HCT116 (cell line): ENCODE measurements around the gene COL5A2. TPM values are rescaled to one million over a fixed set of nuclear protein-coding genes. Genes with fewer than 3 reads are reported as not detected.

Experiments used
- ATAC-seq: fragments of 200-7000 bp; cut with Tn5 transposase; 2 replicates; pipeline ENCODE4 v1.9.1; 2020; ENCODE audit warnings: mild to moderate bottlenecking, moderate library complexity
- BruUV-seq: library from RNA; stranded (reverse); fragments of 400-500 nt; replicated peaks from 2 replicates; lab custom pipeline; 2021; lab: Mats Ljungman, UMichigan
- CTCF ChIA-PET: fragments of 300-600 bp; sonication (Branson Sonifier 250); formaldehyde crosslinking; loops from one replicate; lab custom pipeline; 2021; ENCODE audit warnings: antibody characterized with exemption; lab: Charles Lee
- POLR2A ChIA-PET: fragments of 300-600, 350-600 bp; sonication (Branson Sonifier 250); formaldehyde crosslinking; loops from one replicate; lab custom pipeline; 2021; ENCODE audit warnings: antibody characterized with exemption; lab: Charles Lee
- RAD21 ChIA-PET, 2 experiments: fragments of 300-600 bp; sonication (Branson Sonifier 250); formaldehyde crosslinking; loops; one replicate each; lab custom pipeline; 2023; ENCODE audit warnings: low total read pairs in 2 of 2; ENCODE audit not compliant: uncharacterized antibody in 2 of 2, unreplicated experiment in 2 of 2, low non-redundant PET in 1 of 2; lab: Charles Lee
- DNase-seq: peaks from one replicate; pipeline ENCODE4 v3.0.0-alpha.2; 2010; ENCODE audit warnings: low read depth, low spot score
- H2AFZ ChIP-seq: fragments of 200-600 bp; shearing (Covaris generic), sonication (generic); 2 replicates; pipeline ENCODE4 v1.6.1; 2017; ENCODE audit warnings: low read depth, mixed run types, mixed read lengths, antibody characterized with exemption, low read length; ENCODE audit not compliant: poor library complexity, severe bottlenecking
- H3K27ac ChIP-seq: 2 replicates; pipeline ENCODE4 v1.5.1; 2012; ENCODE audit warnings: low read depth, low read length
- H3K27me3 ChIP-seq: fragments of 200-600 bp; sonication (generic); 2 replicates; pipeline ENCODE4 v1.6.1; 2016; ENCODE audit warnings: mixed run types, low read length, mixed read lengths; ENCODE audit not compliant: insufficient read depth
- H3K36me3 ChIP-seq, 2 experiments: fragments of 200-500 bp in 1 of 2; fragments of 200-600 bp in 1 of 2; sonication (Bioruptor generic) in 1 of 2; sonication (generic) in 1 of 2; 2 replicates each; pipeline versions ENCODE4 v1.5.1 to v1.6.1; 2014 to 2016; ENCODE audit warnings: low read length in 2 of 2, inconsistent platforms in 1 of 2, mixed read lengths in 1 of 2, mixed run types in 1 of 2; ENCODE audit not compliant: insufficient read depth in 2 of 2, control insufficient read depth in 1 of 2
- H3K4me1 ChIP-seq, 2 experiments: fragments of 200-600 bp in 1 of 2; sonication (generic) in 1 of 2; 2 replicates each; pipeline versions ENCODE4 v1.5.1 to v1.6.1; 2012 to 2017; ENCODE audit warnings: low read length in 2 of 2, inconsistent platforms in 1 of 2, mild to moderate bottlenecking in 1 of 2, mixed read lengths in 1 of 2, mixed run types in 1 of 2, moderate library complexity in 1 of 2; ENCODE audit not compliant: insufficient read depth in 2 of 2, control insufficient read depth in 1 of 2
- H3K4me2 ChIP-seq: fragments of 200-600 bp; sonication (generic); 2 replicates; pipeline ENCODE4 v1.6.1; 2017; ENCODE audit warnings: mixed run types, low read length, mixed read lengths
- H3K4me3 ChIP-seq, 2 experiments: fragments of 200-600 bp in 1 of 2; sonication (generic) in 1 of 2; replicated peaks in 1 of 2; 2 replicates each; pipeline ENCODE4 v1.5.1; 2011 to 2016; ENCODE audit warnings: low read length in 2 of 2, control low read depth in 1 of 2, low read depth in 1 of 2, mild to moderate bottlenecking in 1 of 2, mixed read lengths in 1 of 2, mixed run types in 1 of 2
- H3K79me2 ChIP-seq: fragments of 200-600 bp; sonication (generic); 2 replicates; pipeline ENCODE4 v1.6.1; 2017; ENCODE audit warnings: mild to moderate bottlenecking, mixed run types, low read length, moderate library complexity, mixed read lengths; ENCODE audit not compliant: insufficient read depth
- H3K9ac ChIP-seq: fragments of 200-600 bp; sonication (generic); 2 replicates; pipeline ENCODE4 v1.6.1; 2016; ENCODE audit warnings: low read length, mixed read lengths
- H3K9me2 ChIP-seq: fragments of 200-600 bp; sonication (generic), shearing (Covaris generic); 2 replicates; pipeline ENCODE4 v1.6.1; 2017; ENCODE audit warnings: mixed run types, mild to moderate bottlenecking, moderate library complexity; ENCODE audit not compliant: insufficient read depth
- H3K9me3 ChIP-seq, 2 experiments: fragments of 200-500 bp in 1 of 2; fragments of 200-600 bp in 1 of 2; sonication (Bioruptor generic) in 1 of 2; sonication (generic) in 1 of 2; 2 replicates each; pipeline ENCODE4 v1.6.1; 2014 to 2017; ENCODE audit warnings: low read length in 2 of 2, mixed read lengths in 2 of 2, inconsistent platforms in 1 of 2, low read depth in 1 of 2, mild to moderate bottlenecking in 1 of 2, mixed run types in 1 of 2, moderate library complexity in 1 of 2; ENCODE audit not compliant: control insufficient read depth in 1 of 2, insufficient read depth in 1 of 2
- H4K20me1 ChIP-seq: fragments of 200-600 bp; sonication (generic), shearing (Covaris generic); 2 replicates; pipeline ENCODE4 v1.6.1; 2017; ENCODE audit warnings: mixed run types, mild to moderate bottlenecking, moderate library complexity; ENCODE audit not compliant: insufficient read depth
- CBX3 ChIP-seq: IDR thresholded peaks from 2 replicates; pipeline ENCODE4 v1.6.1; 2012; ENCODE audit warnings: low read depth
- EGR1 ChIP-seq: IDR thresholded peaks from 2 replicates; pipeline ENCODE4 v1.6.1; 2012; ENCODE audit warnings: low read depth
- EZH2phosphoT487 ChIP-seq: fragments of 200-600 bp; IDR thresholded peaks from 2 replicates; pipeline ENCODE4 v1.6.1; 2018; ENCODE audit warnings: antibody characterized with exemption, borderline replicate concordance
- FOSL1 ChIP-seq: IDR thresholded peaks from 2 replicates; pipeline ENCODE4 v1.6.1; 2012; ENCODE audit warnings: low read depth
- JUND ChIP-seq: IDR thresholded peaks from 2 replicates; pipeline ENCODE4 v1.6.1; 2012
- SRF ChIP-seq: IDR thresholded peaks from 2 replicates; pipeline ENCODE4 v1.6.1; 2012; ENCODE audit warnings: low read depth
- ZFX ChIP-seq: fragments of 450-650 bp; IDR thresholded peaks from 2 replicates; pipeline ENCODE4 v1.6.1; 2017
- intact Hi-C: fragments of 100-400 bp; cut with micrococcal nuclease; formaldehyde crosslinking; loops from 2 replicates; pipeline ENCODE4 v1.10.0; 2022
- total RNA-seq: library from RNA; stranded (reverse); gene quantifications from one replicate; pipeline ENCODE4 v1.2.1, GENCODE V29; 2021; ENCODE audit not compliant: unreplicated experiment
- TF ChIP-seq, protein P1 (sequence below): IDR thresholded peaks from 2 replicates; pipeline ENCODE4 v1.6.1; 2012

COL5A2 gene
- total RNA-seq, 1 experiment from 2014 or later, result 2.3 TPM

DNA sequence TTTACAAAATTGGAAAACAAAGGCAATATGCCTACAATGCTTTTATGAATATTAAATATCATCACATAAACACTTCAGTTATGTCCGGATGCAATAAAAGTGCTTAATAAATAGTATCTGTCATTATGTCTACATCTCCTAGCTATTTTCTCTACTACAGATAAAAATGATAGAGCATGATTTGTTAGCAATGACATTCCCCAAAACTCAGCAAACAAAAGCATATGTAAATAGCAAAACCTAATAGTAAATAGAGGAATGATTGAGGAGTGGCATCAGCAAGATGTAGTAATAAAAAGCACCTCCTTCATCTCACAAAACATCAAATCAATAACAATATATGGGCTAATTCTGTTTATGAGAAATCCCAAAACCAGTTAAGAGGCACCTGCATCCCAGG, 46.5 kb upstream of the COL5A2 start:
- no peaks in the 10 kb centered on the region for H4K20me1 ChIP-seq
- ChIA-PET CTCF (no interaction called here), RAD21 (no interaction called here), POLR2A (no interaction called here)
- no peak overlapping the region for H2AFZ ChIP-seq
- DNase-seq (no peak), ATAC-seq (no peak)
- no peaks in the 10 kb centered on the region for H3K79me2 ChIP-seq
- no peak for TF ChIP-seq EGR1
- H3K4me2 ChIP-seq, result no peak overlapping the region
- H3K9ac ChIP-seq, result no peak overlapping the region
- no peak overlapping the region for H3K27ac ChIP-seq
- H3K9me3 ChIP-seq, result no peaks in the 10 kb centered on the region
- intact Hi-C loops, result no loop called here
- H3K4me3 ChIP-seq, result no peak overlapping the region
- H3K36me3 ChIP-seq, result no peaks in the 10 kb centered on the region
- H3K4me1 ChIP-seq, result peaks cover 0 to 13% of the 10 kb centered on the region in 2 experiments; a peak in 3 of 4 replicates
- H3K27me3 ChIP-seq, result no peaks in the 10 kb centered on the region
- no TSS peak for BruUV-seq
- no peaks in the 10 kb centered on the region for H3K9me2 ChIP-seq

DNA sequence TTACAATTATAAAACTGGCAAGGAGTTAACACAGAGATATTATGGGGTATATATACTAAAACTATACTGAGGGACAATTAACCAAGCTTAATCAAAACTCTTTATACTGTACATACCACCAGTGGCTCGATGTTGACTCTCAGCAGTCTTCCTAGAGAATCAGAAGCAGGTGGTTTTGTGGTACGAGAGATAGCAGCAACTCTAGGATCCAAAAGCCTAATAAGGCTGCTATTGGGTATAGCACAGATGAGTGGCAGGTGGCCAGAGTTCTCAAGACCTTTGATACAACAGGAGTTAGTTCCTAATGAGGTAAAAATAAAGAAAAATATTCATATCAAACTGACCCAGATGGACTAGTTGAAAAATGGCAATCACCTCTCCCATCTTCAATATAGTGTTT, 45.5 kb upstream of the COL5A2 start:
- no peak overlapping the region for H3K9ac ChIP-seq
- CTCF ChIA-PET, result no interaction called here
- TF ChIP-seq, protein P1, sequence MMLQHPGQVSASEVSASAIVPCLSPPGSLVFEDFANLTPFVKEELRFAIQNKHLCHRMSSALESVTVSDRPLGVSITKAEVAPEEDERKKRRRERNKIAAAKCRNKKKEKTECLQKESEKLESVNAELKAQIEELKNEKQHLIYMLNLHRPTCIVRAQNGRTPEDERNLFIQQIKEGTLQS, result no peak
- no peak for TF ChIP-seq EZH2phosphoT487
- no peak for TF ChIP-seq FOSL1
- no peak for TF ChIP-seq SRF
- no peak for TF ChIP-seq CBX3
- TF ChIP-seq ZFX, result no peak
- TF ChIP-seq JUND, result no peak
- POLR2A ChIA-PET, result no interaction called here
- no TSS peak for BruUV-seq
- H2AFZ ChIP-seq, result no peak overlapping the region
- peaks cover 0 to 13% of the 10 kb centered on the region in 2 experiments; a peak in 3 of 4 replicates for H3K4me1 ChIP-seq
- H3K27me3 ChIP-seq, result no peaks in the 10 kb centered on the region
- H4K20me1 ChIP-seq, result no peaks in the 10 kb centered on the region
- ATAC-seq, result no peak
- no peak overlapping the region for H3K4me2 ChIP-seq
- intact Hi-C loops, result no loop called here
- RAD21 ChIA-PET, result no interaction called here
- H3K9me2 ChIP-seq, result no peaks in the 10 kb centered on the region
- DNase-seq, result no peak
- no peak overlapping the region for H3K4me3 ChIP-seq
- no peaks in the 10 kb centered on the region for H3K36me3 ChIP-seq
- H3K27ac ChIP-seq, result no peak overlapping the region
- no peaks in the 10 kb centered on the region for H3K9me3 ChIP-seq
- no peaks in the 10 kb centered on the region for H3K79me2 ChIP-seq
